ENCODE measurements around the gene ICAM1.
A peak's percentile ranks its signal among the peaks of the same experiment; 100 is the strongest.

The ICAM1 gene

DNA sequence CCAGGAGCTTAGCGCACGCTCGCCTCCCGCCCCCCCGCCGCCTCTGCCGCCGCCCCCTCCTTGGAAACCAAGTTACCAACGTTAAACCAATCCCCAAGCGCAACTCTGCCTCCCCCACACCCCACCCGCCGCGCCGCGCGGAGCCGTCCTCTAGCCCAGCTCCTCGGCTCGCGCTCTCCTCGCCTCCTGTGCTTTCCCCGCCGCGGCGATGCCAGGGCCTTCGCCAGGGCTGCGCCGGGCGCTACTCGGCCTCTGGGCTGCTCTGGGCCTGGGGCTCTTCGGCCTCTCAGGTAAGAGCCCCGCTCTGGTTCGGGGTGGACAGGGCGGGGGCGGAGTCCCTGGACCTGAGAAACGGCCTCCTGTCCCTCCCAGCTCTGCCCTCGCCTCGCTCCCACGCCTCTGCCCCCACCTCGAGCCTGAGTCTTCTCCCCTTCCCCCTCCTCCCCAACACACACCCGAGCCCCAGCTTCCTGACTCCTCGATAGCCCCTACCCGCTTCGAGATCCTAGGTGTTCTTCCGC is 19.0 kb downstream of the ICAM1 start, which contains the start of gene ICAM5:
ICAM5 (plus strand) TSS at position 117 of the 521 bp plus-strand sequence; CDS start at position 209, 92 bp downstream.
- intact Hi-C loops (cut with DNase I), result no loop called here
- peak; percentile 21 to 90 (median 73) for DNase-seq

DNA sequence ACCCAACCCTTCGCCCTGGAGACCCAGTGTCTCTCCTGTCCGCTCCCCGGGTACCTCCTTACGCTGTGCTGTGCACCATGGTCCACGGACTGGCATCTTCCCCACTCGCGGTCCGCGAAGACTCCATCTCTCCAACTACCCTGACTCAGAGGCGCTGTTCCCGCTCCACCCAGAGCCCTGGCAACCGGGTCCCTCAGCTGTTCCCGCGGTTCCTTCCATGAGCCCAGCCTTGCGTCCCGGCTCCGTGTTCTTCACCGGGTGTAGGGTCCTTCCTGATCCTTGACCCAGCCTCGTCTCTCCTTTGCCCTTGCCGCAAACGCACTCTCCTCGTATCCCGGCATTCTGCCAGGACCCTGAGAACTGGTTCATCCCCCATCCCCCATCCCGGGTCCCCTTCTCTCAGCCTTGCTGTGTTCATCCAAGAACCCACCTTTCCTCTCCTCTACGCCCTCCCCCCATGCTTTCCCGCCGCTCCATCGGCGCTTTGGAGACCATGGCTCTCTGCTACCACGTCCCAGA is 19.5 kb downstream of the ICAM1 start:
- intact Hi-C loops (cut with DNase I), result no loop called here
- DNase-seq, result peak in 16 of 42 donors; percentile 13 to 56 (median 40)

DNA sequence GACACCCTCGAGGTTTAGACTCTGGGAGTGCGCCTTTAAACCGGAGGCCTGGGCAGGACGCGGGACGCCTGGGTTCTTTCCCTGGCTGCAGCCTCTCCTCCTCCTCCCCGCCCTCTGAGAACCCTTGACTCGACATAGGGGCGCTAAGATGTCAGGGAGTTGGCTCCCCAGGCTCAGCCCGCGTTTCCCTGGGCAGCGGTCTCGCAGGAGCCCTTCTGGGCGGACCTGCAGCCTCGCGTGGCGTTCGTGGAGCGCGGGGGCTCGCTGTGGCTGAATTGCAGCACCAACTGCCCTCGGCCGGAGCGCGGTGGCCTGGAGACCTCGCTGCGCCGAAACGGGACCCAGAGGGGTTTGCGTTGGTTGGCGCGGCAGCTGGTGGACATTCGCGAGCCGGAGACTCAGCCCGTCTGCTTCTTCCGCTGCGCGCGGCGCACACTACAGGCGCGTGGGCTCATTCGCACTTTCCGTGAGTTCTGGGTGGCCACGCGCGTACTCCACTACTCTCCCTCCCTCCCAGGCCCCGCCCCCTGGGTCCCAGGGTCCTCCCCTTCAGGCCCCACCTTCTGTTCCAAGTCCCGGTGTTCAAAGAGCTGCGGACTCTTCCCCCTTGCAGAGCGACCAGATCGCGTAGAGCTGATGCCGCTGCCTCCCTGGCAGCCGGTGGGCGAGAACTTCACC is 20.1 kb downstream of the ICAM1 start:
- DNase-seq, result peak; percentile 21 to 92 (median 76)
- intact Hi-C loops (cut with DNase I), result no loop called here

DNA sequence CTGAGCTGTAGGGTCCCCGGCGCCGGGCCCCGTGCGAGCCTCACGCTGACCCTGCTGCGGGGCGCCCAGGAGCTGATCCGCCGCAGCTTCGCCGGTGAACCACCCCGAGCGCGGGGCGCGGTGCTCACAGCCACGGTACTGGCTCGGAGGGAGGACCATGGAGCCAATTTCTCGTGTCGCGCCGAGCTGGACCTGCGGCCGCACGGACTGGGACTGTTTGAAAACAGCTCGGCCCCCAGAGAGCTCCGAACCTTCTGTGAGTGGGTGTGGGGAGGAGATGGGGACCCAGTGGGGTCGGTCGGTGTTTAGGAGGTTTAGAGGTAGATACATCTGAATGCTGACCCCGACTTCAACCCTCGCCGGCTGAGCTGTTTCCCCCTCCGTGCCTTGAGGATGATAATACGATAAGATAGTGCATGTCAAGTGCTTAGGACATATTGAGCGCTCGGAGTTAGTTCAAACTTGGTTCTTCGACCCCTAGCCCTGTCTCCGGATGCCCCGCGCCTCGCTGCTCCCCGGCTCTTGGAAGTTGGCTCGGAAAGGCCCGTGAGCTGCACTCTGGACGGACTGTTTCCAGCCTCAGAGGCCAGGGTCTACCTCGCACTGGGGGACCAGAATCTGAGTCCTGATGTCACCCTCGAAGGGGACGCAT is 20.8 kb downstream of the ICAM1 start:
- no peak for DNase-seq

DNA sequence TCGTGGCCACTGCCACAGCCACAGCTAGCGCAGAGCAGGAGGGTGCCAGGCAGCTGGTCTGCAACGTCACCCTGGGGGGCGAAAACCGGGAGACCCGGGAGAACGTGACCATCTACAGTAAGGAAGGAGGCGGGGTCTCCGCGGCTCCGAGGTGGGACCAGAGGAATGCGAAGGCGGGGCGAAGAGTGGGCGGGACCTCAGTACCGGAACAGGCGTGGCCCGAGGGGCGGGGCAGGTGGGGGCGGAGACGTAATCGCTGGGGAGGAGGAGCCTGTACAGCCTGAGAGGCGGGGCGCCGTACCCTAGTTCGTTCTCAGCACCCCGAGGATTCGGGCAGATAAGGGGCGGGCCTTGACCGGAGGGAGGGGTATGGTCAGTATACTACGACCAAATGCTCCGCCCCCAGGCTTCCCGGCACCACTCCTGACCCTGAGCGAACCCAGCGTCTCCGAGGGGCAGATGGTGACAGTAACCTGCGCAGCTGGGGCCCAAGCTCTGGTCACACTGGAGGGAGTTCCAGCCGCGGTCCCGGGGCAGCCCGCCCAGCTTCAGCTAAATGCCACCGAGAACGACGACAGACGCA is 21.4 kb downstream of the ICAM1 start:
- peak; percentile 20 to 80 (median 62) for DNase-seq
- intact Hi-C loops (cut with DNase I), result no loop called here

More for the DNA sequence above, 20.8 kb downstream of the ICAM1 start:
- intact Hi-C loops (cut with DNase I), result no loop called here

DNA sequence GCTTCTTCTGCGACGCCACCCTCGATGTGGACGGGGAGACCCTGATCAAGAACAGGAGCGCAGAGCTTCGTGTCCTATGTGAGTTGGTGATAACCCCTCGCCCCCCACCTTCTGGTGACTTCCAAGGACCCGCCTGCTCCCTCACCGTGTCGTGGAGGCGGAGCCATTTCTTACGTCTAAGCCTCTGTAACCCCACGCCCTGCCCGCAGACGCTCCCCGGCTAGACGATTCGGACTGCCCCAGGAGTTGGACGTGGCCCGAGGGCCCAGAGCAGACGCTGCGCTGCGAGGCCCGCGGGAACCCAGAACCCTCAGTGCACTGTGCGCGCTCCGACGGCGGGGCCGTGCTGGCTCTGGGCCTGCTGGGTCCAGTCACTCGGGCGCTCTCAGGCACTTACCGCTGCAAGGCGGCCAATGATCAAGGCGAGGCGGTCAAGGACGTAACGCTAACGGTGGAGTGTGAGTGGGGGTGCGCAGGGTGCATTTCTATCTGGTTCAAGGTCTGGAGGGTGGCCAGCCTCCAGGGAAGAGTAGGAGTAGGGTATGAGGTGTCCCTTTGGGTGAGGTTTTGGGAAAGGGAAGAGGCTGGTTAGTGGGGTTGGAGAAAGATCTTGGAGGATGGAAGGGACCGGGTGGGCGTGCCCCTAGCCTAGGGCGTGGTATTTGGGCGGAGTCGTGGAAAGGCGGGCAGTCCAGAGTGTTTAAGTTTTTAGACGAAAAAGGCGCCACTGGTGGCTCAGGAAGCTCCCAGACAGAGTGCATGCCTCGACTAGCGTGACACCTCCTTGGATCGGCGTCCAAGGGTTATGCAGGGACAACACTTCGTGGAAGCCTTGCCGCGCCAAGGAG is 22.1 kb downstream of the ICAM1 start:
- no peak for DNase-seq
- intact Hi-C loops (cut with DNase I), result no loop called here

DNA sequence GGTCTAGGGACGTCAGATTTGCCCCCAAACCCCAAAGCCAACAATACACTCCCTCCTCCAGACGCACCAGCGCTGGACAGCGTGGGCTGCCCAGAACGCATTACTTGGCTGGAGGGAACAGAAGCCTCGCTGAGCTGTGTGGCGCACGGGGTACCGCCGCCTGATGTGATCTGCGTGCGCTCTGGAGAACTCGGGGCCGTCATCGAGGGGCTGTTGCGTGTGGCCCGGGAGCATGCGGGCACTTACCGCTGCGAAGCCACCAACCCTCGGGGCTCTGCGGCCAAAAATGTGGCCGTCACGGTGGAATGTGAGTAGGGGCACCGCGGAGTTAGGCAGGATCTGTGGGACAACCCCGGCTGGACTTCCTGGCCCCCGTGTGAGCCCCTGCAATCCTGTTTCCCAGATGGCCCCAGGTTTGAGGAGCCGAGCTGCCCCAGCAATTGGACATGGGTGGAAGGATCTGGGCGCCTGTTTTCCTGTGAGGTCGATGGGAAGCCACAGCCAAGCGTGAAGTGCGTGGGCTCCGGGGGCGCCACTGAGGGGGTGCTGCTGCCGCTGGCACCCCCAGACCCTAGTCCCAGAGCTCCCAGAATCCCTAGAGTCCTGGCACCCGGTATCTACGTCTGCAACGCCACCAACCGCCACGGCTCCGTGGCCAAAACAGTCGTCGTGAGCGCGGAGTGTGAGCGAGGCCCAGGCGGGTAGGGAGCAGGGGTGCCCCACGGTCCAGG is 22.9 kb downstream of the ICAM1 start:
- intact Hi-C loops (cut with DNase I), result no loop called here
- no peak for DNase-seq

DNA sequence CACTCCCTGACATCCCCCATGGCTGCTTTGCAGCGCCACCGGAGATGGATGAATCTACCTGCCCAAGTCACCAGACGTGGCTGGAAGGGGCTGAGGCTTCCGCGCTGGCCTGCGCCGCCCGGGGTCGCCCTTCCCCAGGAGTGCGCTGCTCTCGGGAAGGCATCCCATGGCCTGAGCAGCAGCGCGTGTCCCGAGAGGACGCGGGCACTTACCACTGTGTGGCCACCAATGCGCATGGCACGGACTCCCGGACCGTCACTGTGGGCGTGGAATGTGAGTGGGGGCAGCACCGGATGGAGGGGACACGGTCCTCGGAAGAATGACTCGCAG is 23.4 kb downstream of the ICAM1 start:
- DNase-seq, result no peak
- intact Hi-C loops (cut with DNase I), result no loop called here

DNA sequence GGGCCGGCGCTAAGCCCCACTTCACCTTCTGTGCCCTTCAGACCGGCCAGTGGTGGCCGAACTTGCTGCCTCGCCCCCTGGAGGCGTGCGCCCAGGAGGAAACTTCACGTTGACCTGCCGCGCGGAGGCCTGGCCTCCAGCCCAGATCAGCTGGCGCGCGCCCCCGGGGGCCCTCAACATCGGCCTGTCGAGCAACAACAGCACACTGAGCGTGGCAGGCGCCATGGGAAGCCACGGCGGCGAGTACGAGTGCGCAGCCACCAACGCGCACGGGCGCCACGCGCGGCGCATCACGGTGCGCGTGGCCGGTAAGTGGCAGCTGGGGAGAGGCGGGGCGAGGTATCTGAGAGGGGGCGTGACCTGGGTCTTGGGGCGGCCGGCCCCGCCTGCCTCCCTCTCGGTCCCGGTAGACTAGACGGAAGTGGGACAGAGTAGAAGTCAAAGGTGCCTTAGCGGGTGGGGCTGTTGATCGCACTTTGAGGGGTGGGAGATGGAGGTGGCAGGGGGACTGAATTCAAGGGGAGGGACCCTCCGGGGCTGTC is 24.5 kb downstream of the ICAM1 start:
- no peak for DNase-seq

DNA sequence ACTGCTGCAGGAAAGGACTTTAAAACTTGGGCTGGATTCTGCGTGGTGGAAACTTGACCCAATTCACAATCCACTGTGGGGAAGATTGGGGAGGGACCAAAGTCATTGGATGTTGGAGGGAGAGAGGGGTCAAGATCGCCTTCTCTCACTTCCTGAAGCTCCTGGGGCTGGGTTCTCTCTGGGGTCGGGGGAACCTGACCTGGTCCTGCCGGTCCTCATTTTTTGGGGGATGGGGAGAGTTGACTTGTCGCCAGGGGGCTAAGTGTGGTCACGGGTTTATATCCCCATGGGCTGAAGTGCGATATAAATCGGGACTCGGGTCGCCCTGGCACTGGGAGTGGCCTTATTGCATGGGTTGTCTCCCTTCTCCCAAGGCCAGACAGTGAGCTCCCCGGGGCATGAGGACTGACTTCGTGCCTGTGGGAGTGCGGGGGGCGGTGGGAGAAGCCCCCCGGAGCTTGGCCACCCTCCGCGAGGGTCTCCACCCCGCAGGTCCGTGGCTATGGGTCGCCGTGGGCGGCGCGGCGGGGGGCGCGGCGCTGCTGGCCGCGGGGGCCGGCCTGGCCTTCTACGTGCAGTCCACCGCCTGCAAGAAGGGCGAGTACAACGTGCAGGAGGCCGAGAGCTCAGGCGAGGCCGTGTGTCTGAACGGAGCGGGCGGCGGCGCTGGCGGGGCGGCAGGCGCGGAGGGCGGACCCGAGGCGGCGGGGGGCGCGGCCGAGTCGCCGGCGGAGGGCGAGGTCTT is 25.1 kb downstream of the ICAM1 start:
- intact Hi-C loops (cut with DNase I), result no loop called here
- no peak for DNase-seq

More for the DNA sequence above, 24.5 kb downstream of the ICAM1 start:
- intact Hi-C loops (cut with DNase I), result no loop called here

DNA sequence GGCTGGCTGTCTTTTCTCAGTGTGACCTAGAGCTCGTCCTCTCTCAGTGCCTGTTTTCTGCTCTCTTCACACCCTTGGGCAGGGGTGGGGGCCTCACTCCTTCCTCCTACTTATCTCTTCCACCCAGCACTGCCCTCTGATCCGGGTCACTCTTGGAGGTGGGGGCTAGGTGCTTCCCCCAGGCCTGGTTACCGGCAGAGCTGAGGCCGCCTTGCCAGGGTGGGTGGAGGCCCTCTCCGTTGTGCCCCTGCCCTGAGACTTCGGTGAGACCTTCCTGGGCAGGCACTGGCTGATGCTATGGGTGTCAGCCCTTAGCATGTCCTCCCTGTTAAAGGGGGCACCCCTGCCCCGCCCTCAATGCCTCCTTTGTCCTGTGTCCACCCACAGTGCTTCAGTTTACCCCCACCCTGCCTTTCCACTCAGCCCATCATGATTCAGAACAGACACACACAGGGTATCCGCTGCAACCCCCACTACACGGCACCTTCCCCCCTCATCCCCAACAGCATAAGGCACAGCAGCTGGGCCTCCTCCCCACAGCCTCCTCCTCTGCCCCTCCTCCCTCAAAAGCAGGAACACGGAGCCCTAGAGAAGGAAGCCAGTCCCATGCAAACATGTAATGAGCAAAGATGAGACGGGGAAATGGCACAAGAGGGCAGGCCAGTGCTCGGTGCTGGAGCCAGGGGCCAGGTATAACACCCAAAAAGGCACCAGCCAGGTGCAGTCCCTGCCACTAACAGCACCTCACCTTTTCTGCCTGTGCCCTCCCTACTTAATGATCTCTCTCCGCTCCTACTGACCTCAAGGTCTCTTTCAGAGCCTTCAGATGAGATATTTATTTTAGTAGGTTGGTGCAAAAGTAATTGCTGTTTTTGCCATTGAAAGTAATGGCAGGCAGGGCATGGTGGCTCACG is 28.9 kb downstream of the ICAM1 start:
- no peak for DNase-seq
- intact Hi-C loops (cut with DNase I), result no loop called here

DNA sequence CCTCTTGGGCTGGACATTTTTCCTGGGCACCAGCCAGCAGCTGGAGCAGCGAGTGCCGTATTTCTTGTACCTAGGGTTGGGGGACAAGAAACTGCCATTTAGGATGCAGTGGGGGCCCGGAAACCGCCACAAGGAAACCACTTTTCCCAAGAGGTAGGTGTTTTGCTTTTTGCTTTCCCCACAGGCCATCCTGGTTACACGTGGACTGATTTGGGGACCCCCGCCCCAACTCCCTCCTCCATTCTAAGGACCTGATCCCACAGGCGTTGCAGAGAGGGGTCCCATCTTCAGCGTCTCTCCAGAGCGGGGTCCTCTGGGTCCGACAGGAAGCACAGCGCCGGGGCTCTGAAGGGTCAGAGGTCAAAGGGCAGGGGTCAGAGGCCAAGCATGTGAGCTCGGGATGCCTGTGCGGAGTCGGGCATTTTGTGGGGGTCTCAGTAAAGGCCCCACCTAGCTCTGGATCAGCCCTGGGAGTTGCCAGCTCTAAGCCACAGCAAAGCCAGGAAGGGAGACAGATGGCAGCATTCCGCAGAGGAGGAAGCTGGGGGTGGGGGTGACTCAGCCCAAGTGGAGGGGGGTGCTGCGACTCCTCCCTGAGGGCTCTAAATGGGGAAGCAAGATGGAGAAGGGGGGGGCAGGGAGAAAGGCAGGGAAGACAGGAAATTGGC is 34.4 kb downstream of the ICAM1 start:
- peak; percentile 45 to 94 (median 78) for DNase-seq
- intact Hi-C loops (cut with DNase I), result no loop called here

DNA sequence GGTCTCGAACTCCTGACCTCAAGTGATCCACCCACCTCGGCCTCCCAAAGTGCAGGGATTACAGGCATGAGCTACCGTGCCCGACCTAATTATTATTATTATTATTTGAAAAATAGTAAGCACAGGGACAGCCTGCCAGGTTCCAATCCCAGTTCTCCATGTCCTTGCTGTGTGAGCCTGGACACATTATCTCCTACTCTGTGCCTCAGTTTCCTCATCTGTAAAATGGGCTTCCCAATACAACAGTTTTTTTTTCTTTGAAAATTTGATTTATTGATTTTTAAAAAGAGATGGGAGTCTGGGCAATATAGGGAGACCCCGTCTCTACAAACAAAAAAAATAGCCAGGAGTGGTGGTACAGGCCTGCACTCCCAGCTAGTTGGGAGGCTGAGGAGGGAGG is 35.4 kb downstream of the ICAM1 start:
- intact Hi-C loops (cut with DNase I), result no loop called here
- no peak for DNase-seq

DNA sequence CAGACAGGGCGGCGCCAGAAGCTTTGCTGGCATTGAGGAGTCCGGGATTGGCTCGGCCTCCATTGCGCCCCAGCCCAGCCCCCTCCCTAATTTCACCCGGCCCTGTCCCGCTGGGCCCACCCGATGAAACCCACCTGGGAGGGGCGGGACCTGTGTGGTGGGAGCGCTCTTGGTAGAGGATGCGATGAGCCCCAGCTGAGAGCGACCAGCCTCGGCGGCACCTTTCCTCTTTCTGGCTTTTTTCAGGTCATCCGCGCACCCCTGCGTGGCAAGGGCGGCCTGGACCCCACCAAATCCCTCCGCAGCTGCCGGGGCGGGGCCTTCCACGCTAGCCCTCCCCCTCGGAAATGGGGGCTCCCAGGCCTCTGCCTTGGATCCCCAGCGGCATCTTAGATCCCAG is 38.5 kb downstream of the ICAM1 start, which contains the start of gene ZGLP1:
ZGLP1 (minus strand) TSS at position 393 of the 400 bp plus-strand sequence.
- no peak for DNase-seq
- intact Hi-C loops (cut with DNase I), result no loop called here

DNA sequence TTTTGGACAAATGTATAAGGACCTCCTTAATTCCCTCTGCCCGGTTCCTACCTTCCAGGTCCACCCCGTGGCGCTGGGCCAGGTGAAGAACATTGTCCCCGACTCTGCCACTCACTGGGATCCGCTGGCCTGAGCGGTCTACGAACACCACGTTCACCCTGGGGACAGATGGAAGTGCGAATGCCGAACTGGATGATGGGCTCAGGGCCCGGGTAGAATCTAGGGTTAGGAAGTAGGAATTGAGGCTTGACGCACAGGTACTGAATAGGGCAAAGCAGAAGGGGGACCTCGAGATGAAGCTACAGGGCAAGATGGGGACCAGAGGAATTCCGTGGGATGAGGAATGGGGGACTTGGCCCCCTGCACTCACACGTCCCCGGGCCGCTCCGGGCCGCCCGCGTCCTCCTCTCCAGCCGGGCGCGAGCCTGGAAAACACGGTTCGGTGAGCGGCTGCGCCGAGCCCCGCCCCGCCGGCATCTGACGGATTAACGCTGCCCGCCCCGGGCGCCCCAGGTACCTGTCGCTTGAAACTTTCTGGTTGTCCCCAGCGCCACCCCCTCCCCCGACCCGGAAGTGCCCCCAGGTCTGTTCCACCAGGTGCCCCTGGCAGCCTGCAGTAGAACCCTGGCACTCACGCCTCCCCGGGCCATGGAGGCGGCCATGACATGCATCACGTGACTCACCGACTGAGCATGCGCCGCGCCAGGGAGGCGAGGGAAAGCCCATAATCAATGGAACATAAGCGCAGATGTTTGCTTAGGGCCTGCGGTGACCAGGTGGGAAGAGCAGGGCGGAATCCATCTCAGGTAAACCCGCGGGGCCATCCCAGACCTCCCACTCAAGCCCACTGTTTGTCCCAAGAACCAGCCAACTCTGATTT is 44.7 kb downstream of the ICAM1 start, which contains the start of gene FDX2:
FDX2 (minus strand) TSS at position 681 of the 880 bp plus-strand sequence; CDS start at position 662, 19 bp downstream.
- intact Hi-C loops (cut with DNase I), result loop anchor here (2.0 kb wide), 1 partner anchor 17 kb away; the partner anchor contains the start of gene RAVER1

More for the DNA sequence above, 44.7 kb downstream of the ICAM1 start, which contains the start of gene FDX2:
- peak; percentile 82 to 97 (median 93) for DNase-seq

Measured in head of caudate nucleus (tissue), 42 donors.